ENCODE measurements around the gene MTA1. TPM values are rescaled to one million over a fixed set of nuclear protein-coding genes. Genes with fewer than 3 reads are reported as not detected.
A peak's percentile ranks its signal among the peaks of the same experiment; 100 is the strongest.

MTA1 gene
- total RNA-seq, 4 donors from 2014 or later: 75.7 to 295 (median 165) TPM

- Histone ChIP-seq H3K36me3 (no peaks in the 10 kb centered on the region), H3K9me3 (no peaks in the 10 kb centered on the region), H3K27me3 (peaks cover 0 to 50% of the 10 kb centered on the region in 2 donors), H3K27ac (peak overlapping the region in 1 of 4 donors; percentile 53), H3K4me1 (peaks cover 14 to 88% (median 55%) of the 10 kb centered on the region in 4 donors), H3K4me3 (peak overlapping the region in 2 of 4 donors; percentile 6 to 34)
- TF ChIP-seq POLR2A (IDR thresholded peaks at IDR 0.05) (no peak), CTCF (IDR thresholded peaks at IDR 0.05) (no peak)
- peak in 2 of 3 donors; percentile 77 to 81 for DNase-seq
These were observed 58.2 kb downstream of the MTA1 start for GRCh38 chr14:105477660-105478397.

- Histone ChIP-seq H3K27me3 (peaks cover 0 to 47% of the 10 kb centered on the region in 2 donors), H3K27ac (peak overlapping the region in 1 of 4 donors; percentile 53), H3K9me3 (no peaks in the 10 kb centered on the region), H3K4me3 (peak overlapping the region in 2 of 4 donors; percentile 6 to 34), H3K4me1 (peaks cover 15 to 88% (median 53%) of the 10 kb centered on the region in 4 donors), H3K36me3 (no peaks in the 10 kb centered on the region)
- no peak for TF ChIP-seq POLR2A (IDR thresholded peaks at IDR 0.05)
- TF ChIP-seq CTCF (IDR thresholded peaks at IDR 0.05): no peak
- no peak for DNase-seq
These were observed 59.0 kb downstream of the MTA1 start for GRCh38 chr14:105478398-105479251.

- DNase-seq: no peak
- Histone ChIP-seq H3K36me3 (no peaks in the 10 kb centered on the region), H3K4me1 (peaks cover 17 to 91% (median 47%) of the 10 kb centered on the region in 4 donors), H3K4me3 (no peak overlapping the region), H3K9me3 (no peaks in the 10 kb centered on the region), H3K27me3 (peaks cover 0 to 43% of the 10 kb centered on the region in 2 donors), H3K27ac (peak overlapping the region in 3 of 4 donors; percentile 87 to 96 (median 88))
- no peak for TF ChIP-seq POLR2A (IDR thresholded peaks at IDR 0.05)
- TF ChIP-seq CTCF (IDR thresholded peaks at IDR 0.05): no peak
These were observed 60.0 kb downstream of the MTA1 start for GRCh38 chr14:105479431-105480158.

- H3K27me3 ChIP-seq: peaks cover 0 to 36% of the 10 kb centered on the region in 2 donors
These were observed 60.6 kb downstream of the MTA1 start for GRCh38 chr14:105480199-105480746.

More at GRCh38 chr14:105480199-105480746, 60.6 kb downstream of the MTA1 start:
- H3K9me3 ChIP-seq: no peaks in the 10 kb centered on the region
- H3K4me3 ChIP-seq: no peak overlapping the region
- no peaks in the 10 kb centered on the region for H3K36me3 ChIP-seq
- no peak for TF ChIP-seq POLR2A (IDR thresholded peaks at IDR 0.05)
- TF ChIP-seq CTCF (IDR thresholded peaks at IDR 0.05): no peak
- peaks cover 17 to 92% (median 41%) of the 10 kb centered on the region in 4 donors for H3K4me1 ChIP-seq
- H3K27ac ChIP-seq: peak overlapping the region; percentile 80 to 96 (median 88)
- no peak for DNase-seq

All from Peyer's patch (tissue), 4 donors.